WTC11 (cell line): Measurements from ENCODE around the gene IFT122. TPM values are rescaled to one million over a fixed set of nuclear protein-coding genes. Genes with fewer than 3 reads are reported as not detected.
A peak's percentile ranks its signal among the peaks of the same experiment; 100 is the strongest.

Source experiments
- ATAC-seq: fragments of 200-7000 bp; cut with Tn5 transposase; 2 replicates; pipeline ENCODE4 v1.10.0; 2021; ENCODE audit warnings: mild to moderate bottlenecking, moderate library complexity
- CTCF ChIA-PET: fragments of 300-600 bp; sonication (Branson Sonifier 250); formaldehyde crosslinking; loops from one replicate; lab custom pipeline; 2021; ENCODE audit warnings: antibody characterized with exemption; lab: Charles Lee
- POLR2A ChIA-PET: fragments of 350-600 bp; sonication (Branson Sonifier 250); formaldehyde crosslinking; loops from one replicate; lab custom pipeline; 2021; ENCODE audit warnings: antibody characterized with exemption; lab: Charles Lee
- DNase-seq: peaks from one replicate; pipeline ENCODE4 v3.0.0; 2021; ENCODE audit warnings: low spot score
- H3K27ac Mint-ChIP-seq: 2 replicates; pipeline ENCODE4 v1.8.0; 2021; ENCODE audit warnings: mixed read lengths
- H3K27me3 Mint-ChIP-seq: 2 replicates; pipeline ENCODE4 v1.8.0; 2021; ENCODE audit warnings: low read depth, mild to moderate bottlenecking, moderate library complexity, mixed read lengths
- H3K36me3 Mint-ChIP-seq: 2 replicates; pipeline ENCODE4 v1.8.0; 2021; ENCODE audit warnings: mixed read lengths
- H3K4me1 Mint-ChIP-seq: 2 replicates; pipeline ENCODE4 v1.8.0; 2022; ENCODE audit warnings: mixed read lengths
- H3K4me3 Mint-ChIP-seq: 2 replicates; pipeline ENCODE4 v1.8.0; 2021; ENCODE audit warnings: mild to moderate bottlenecking, moderate library complexity, mixed read lengths
- H3K9me3 Mint-ChIP-seq: 2 replicates; pipeline ENCODE4 v1.8.0; 2021; ENCODE audit warnings: mixed read lengths
- ATF1 ChIP-seq: sonication (generic); formaldehyde crosslinking; IDR thresholded peaks from 2 replicates; pipeline ENCODE4 v1.8.1; 2023; ENCODE audit warnings: mild to moderate bottlenecking, moderate library complexity, missing genetic modification reagents
- CREB1 ChIP-seq: sonication (generic); formaldehyde crosslinking; IDR thresholded peaks from 2 replicates; pipeline ENCODE4 v1.8.0; 2023; ENCODE audit warnings: mild to moderate bottlenecking, missing genetic modification reagents
- FOXJ3 ChIP-seq: sonication (generic); formaldehyde crosslinking; IDR thresholded peaks from 2 replicates; pipeline ENCODE4 v1.9.0; 2021; ENCODE audit warnings: missing genetic modification reagents, mild to moderate bottlenecking, borderline replicate concordance
- FOXP1 ChIP-seq: sonication (generic); formaldehyde crosslinking; IDR thresholded peaks from 2 replicates; pipeline ENCODE4 v1.8.0; 2022; ENCODE audit warnings: missing genetic modification reagents, mild to moderate bottlenecking, moderate library complexity, borderline replicate concordance
- GTF2I ChIP-seq: fragments of 250-450 bp; sonication (Bioruptor Pico); conservative IDR thresholded peaks from 2 replicates; pipeline ENCODE4 v1.4.0; 2021; ENCODE audit warnings: mild to moderate bottlenecking
- NR1H2 ChIP-seq: sonication (generic); formaldehyde crosslinking; IDR thresholded peaks from 2 replicates; pipeline ENCODE4 v1.9.0; 2021; ENCODE audit warnings: mild to moderate bottlenecking, moderate library complexity, missing genetic modification reagents
- TCF7 ChIP-seq: sonication (generic); formaldehyde crosslinking; IDR thresholded peaks from 2 replicates; pipeline ENCODE4 v1.8.0; 2022; ENCODE audit warnings: mild to moderate bottlenecking, low read depth, missing genetic modification reagents, moderate library complexity
- ZNF138 ChIP-seq: sonication (generic); formaldehyde crosslinking; conservative IDR thresholded peaks from 2 replicates; pipeline ENCODE4 v1.8.1; 2022; ENCODE audit warnings: mild to moderate bottlenecking, moderate library complexity, missing genetic modification reagents
- ZNF263 ChIP-seq: sonication (generic); formaldehyde crosslinking; IDR thresholded peaks from 2 replicates; pipeline ENCODE4 v1.8.1; 2022; ENCODE audit warnings: low read depth, mild to moderate bottlenecking, moderate library complexity, missing genetic modification reagents
- ZNF281 ChIP-seq: sonication (generic); formaldehyde crosslinking; IDR thresholded peaks from 2 replicates; pipeline ENCODE4 v1.8.0; 2023; ENCODE audit warnings: mild to moderate bottlenecking, missing genetic modification reagents
- ZNF317 ChIP-seq: sonication (generic); formaldehyde crosslinking; IDR thresholded peaks from 2 replicates; pipeline ENCODE4 v1.8.1; 2023; ENCODE audit warnings: low read depth, mild to moderate bottlenecking, moderate library complexity, missing genetic modification reagents, borderline replicate concordance
- total RNA-seq: library from RNA; stranded (reverse); gene quantifications from 3 replicates; pipeline ENCODE4 v1.2.3, GENCODE V29; 2021
- TF ChIP-seq, protein P1 (sequence below): sonication (generic); formaldehyde crosslinking; conservative IDR thresholded peaks from 2 replicates; pipeline ENCODE4 v1.8.1; 2023; ENCODE audit warnings: mild to moderate bottlenecking, low read depth, missing genetic modification reagents, moderate library complexity
- TF ChIP-seq, protein P2 (sequence below): sonication (generic); formaldehyde crosslinking; IDR thresholded peaks from 2 replicates; pipeline ENCODE4 v1.8.1; 2023; ENCODE audit warnings: mild to moderate bottlenecking, missing genetic modification reagents
- TF ChIP-seq, protein P3 (sequence below): sonication (generic); formaldehyde crosslinking; IDR thresholded peaks from 2 replicates; pipeline ENCODE4 v1.8.1; 2023; ENCODE audit warnings: mild to moderate bottlenecking, missing genetic modification reagents, borderline replicate concordance
- TF ChIP-seq, protein P4 (sequence below): sonication (generic); formaldehyde crosslinking; IDR thresholded peaks from 2 replicates; pipeline ENCODE4 v1.8.1; 2023; ENCODE audit warnings: mild to moderate bottlenecking, missing genetic modification reagents, moderate library complexity
- TF ChIP-seq, protein P5 (sequence below): sonication (generic); formaldehyde crosslinking; IDR thresholded peaks from 2 replicates; pipeline ENCODE4 v1.8.1; 2022; ENCODE audit warnings: mild to moderate bottlenecking, moderate library complexity, missing genetic modification reagents

The IFT122 gene
- total RNA-seq, 1 experiment from 2014 or later, result 22.8 TPM

- ChIA-PET CTCF (interaction anchor here (1.0 to 2.2 kb wide), 3 partner anchors 39 to 79 kb away, joined by 3 to 16 read pairs (median 4); no protein-coding TSS in a partner anchor), POLR2A (interaction anchor here (1.4 kb wide), 1 partner anchor 16 kb away, joined by 3 read pairs; no protein-coding TSS in a partner anchor)
- no peak overlapping the region for H3K27ac Mint-ChIP-seq
- peaks cover 31% of the 10 kb centered on the region for H3K27me3 Mint-ChIP-seq
- TF ChIP-seq ZNF263 (CRISPR knock-in tag), result no peak
- TF ChIP-seq, protein P1, sequence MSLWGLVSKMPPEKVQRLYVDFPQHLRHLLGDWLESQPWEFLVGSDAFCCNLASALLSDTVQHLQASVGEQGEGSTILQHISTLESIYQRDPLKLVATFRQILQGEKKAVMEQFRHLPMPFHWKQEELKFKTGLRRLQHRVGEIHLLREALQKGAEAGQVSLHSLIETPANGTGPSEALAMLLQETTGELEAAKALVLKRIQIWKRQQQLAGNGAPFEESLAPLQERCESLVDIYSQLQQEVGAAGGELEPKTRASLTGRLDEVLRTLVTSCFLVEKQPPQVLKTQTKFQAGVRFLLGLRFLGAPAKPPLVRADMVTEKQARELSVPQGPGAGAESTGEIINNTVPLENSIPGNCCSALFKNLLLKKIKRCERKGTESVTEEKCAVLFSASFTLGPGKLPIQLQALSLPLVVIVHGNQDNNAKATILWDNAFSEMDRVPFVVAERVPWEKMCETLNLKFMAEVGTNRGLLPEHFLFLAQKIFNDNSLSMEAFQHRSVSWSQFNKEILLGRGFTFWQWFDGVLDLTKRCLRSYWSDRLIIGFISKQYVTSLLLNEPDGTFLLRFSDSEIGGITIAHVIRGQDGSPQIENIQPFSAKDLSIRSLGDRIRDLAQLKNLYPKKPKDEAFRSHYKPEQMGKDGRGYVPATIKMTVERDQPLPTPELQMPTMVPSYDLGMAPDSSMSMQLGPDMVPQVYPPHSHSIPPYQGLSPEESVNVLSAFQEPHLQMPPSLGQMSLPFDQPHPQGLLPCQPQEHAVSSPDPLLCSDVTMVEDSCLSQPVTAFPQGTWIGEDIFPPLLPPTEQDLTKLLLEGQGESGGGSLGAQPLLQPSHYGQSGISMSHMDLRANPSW (CRISPR knock-in tag), result no peak
- no peak for TF ChIP-seq ZNF317
- TF ChIP-seq, protein P2, sequence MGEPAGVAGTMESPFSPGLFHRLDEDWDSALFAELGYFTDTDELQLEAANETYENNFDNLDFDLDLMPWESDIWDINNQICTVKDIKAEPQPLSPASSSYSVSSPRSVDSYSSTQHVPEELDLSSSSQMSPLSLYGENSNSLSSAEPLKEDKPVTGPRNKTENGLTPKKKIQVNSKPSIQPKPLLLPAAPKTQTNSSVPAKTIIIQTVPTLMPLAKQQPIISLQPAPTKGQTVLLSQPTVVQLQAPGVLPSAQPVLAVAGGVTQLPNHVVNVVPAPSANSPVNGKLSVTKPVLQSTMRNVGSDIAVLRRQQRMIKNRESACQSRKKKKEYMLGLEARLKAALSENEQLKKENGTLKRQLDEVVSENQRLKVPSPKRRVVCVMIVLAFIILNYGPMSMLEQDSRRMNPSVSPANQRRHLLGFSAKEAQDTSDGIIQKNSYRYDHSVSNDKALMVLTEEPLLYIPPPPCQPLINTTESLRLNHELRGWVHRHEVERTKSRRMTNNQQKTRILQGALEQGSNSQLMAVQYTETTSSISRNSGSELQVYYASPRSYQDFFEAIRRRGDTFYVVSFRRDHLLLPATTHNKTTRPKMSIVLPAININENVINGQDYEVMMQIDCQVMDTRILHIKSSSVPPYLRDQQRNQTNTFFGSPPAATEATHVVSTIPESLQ (CRISPR knock-in tag), result no peak
- no peak for TF ChIP-seq FOXJ3 (CRISPR knock-in tag)
- TF ChIP-seq, protein P3, sequence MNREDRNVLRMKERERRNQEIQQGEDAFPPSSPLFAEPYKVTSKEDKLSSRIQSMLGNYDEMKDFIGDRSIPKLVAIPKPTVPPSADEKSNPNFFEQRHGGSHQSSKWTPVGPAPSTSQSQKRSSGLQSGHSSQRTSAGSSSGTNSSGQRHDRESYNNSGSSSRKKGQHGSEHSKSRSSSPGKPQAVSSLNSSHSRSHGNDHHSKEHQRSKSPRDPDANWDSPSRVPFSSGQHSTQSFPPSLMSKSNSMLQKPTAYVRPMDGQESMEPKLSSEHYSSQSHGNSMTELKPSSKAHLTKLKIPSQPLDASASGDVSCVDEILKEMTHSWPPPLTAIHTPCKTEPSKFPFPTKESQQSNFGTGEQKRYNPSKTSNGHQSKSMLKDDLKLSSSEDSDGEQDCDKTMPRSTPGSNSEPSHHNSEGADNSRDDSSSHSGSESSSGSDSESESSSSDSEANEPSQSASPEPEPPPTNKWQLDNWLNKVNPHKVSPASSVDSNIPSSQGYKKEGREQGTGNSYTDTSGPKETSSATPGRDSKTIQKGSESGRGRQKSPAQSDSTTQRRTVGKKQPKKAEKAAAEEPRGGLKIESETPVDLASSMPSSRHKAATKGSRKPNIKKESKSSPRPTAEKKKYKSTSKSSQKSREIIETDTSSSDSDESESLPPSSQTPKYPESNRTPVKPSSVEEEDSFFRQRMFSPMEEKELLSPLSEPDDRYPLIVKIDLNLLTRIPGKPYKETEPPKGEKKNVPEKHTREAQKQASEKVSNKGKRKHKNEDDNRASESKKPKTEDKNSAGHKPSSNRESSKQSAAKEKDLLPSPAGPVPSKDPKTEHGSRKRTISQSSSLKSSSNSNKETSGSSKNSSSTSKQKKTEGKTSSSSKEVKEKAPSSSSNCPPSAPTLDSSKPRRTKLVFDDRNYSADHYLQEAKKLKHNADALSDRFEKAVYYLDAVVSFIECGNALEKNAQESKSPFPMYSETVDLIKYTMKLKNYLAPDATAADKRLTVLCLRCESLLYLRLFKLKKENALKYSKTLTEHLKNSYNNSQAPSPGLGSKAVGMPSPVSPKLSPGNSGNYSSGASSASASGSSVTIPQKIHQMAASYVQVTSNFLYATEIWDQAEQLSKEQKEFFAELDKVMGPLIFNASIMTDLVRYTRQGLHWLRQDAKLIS (CRISPR knock-in tag), result no peak
- TF ChIP-seq, protein P4, sequence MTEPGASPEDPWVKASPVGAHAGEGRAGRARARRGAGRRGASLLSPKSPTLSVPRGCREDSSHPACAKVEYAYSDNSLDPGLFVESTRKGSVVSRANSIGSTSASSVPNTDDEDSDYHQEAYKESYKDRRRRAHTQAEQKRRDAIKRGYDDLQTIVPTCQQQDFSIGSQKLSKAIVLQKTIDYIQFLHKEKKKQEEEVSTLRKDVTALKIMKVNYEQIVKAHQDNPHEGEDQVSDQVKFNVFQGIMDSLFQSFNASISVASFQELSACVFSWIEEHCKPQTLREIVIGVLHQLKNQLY (CRISPR knock-in tag), result no peak
- no peak for TF ChIP-seq CREB1 (CRISPR knock-in tag)
- TF ChIP-seq NR1H2 (CRISPR knock-in tag), result no peak
- no peak for TF ChIP-seq ZNF138 (CRISPR knock-in tag)
- peaks cover 32% of the 10 kb centered on the region for H3K4me1 Mint-ChIP-seq
- no peaks in the 10 kb centered on the region for H3K36me3 Mint-ChIP-seq
- ATAC-seq (no peak), DNase-seq (no peak)
- H3K4me3 Mint-ChIP-seq, result no peak overlapping the region
- no peaks in the 10 kb centered on the region for H3K9me3 Mint-ChIP-seq
Measured at GRCh38 chr3:129422897-129423296, 17.1 kb upstream of the IFT122 start.

- no peak for ATAC-seq
- no peak for DNase-seq
- no peaks in the 10 kb centered on the region for H3K9me3 Mint-ChIP-seq
- peaks cover 39% of the 10 kb centered on the region for H3K4me1 Mint-ChIP-seq
- peak overlapping the region; percentile 56 for H3K27ac Mint-ChIP-seq
- H3K36me3 Mint-ChIP-seq, result no peaks in the 10 kb centered on the region
- H3K4me3 Mint-ChIP-seq, result no peak overlapping the region; the same call in 1 of the 2 replicates
- TF ChIP-seq GTF2I (no peak), ATF1 (CRISPR knock-in tag) (no peak), FOXP1 (no peak), ZNF281 (CRISPR knock-in tag) (no peak), TCF7 (CRISPR knock-in tag) (no peak)
- TF ChIP-seq, protein P5, sequence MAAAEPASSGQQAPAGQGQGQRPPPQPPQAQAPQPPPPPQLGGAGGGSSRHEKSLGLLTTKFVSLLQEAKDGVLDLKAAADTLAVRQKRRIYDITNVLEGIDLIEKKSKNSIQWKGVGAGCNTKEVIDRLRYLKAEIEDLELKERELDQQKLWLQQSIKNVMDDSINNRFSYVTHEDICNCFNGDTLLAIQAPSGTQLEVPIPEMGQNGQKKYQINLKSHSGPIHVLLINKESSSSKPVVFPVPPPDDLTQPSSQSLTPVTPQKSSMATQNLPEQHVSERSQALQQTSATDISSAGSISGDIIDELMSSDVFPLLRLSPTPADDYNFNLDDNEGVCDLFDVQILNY (CRISPR knock-in tag), result no peak
- CTCF ChIA-PET, result interaction anchor here (2.2 kb wide), 1 partner anchor 41 kb away, joined by 16 read pairs; no protein-coding TSS in a partner anchor
- POLR2A ChIA-PET, result interaction anchor here (1.4 kb wide), 1 partner anchor 15 kb away, joined by 3 read pairs; no protein-coding TSS in a partner anchor
- H3K27me3 Mint-ChIP-seq, result peaks cover 32% of the 10 kb centered on the region
Measured at GRCh38 chr3:129424185-129424841, 15.7 kb upstream of the IFT122 start.
